ENCODE measurements around the gene LLGL2. TPM values are rescaled to one million over a fixed set of nuclear protein-coding genes. Genes with fewer than 3 reads are reported as not detected.

LLGL2 gene
- polyA plus RNA-seq, 1 donor (not counting 4 experiments of a cell fraction or from before 2014, with no cell fraction given): 13.8 TPM

DNA sequence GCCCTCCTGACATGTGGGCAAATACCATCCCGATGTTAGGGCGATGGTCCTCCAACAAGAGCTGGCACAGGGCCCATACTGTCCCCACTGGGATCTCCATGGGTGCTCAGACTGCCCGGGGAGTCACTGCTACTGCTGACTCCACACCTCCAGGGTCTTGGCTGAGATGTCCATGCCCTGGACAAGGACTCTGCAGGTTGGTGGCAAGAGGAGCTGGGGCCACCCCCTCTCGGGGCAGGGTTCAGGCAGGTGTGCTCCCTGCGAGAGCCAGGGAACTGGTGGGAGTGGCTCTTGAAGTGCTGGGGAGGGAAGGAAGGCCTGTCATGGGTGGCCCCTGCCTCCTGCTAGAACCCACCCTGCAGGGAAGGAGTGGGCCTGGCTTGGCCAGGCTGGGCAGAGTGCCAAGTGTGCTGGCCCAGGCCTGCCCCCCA is 16.6 kb upstream of the LLGL2 start:
- Histone ChIP-seq H3K36me3 (ENCODE audit: control insufficient read depth in 2 of 2, extremely low read depth in 1 of 2, insufficient read depth in 2 of 2, low read length in 2 of 2) (peaks cover 9 to 27% of the 10 kb centered on the region in 2 experiments), H3K79me2 (ENCODE audit: control insufficient read depth, insufficient read depth, low read length) (peaks cover 18% of the 10 kb centered on the region), H2AFZ (ENCODE audit: control insufficient read depth, low read length) (no peak overlapping the region), H3K9ac (ENCODE audit: control insufficient read depth, extremely low read depth, insufficient read depth, low read length) (no peak overlapping the region), H3K9me1 (ENCODE audit: control insufficient read depth, extremely low read depth, insufficient read depth, low read length) (peaks cover 2% of the 10 kb centered on the region), H3K9me3 (ENCODE audit: control insufficient read depth, low read depth, low read length) (no peaks in the 10 kb centered on the region), H3K27ac (ENCODE audit: control insufficient read depth, insufficient read depth, low read length) (no peak overlapping the region), H3K4me3 (ENCODE audit: control insufficient read depth in 2 of 3, extremely low read depth in 1 of 3, insufficient read depth in 2 of 3, low read depth in 1 of 3, low read length in 3 of 3) (no peak overlapping the region), H3K27me3 (ENCODE audit: control insufficient read depth, extremely low read depth, insufficient read depth, low read length) (no peaks in the 10 kb centered on the region), H3K4me2 (ENCODE audit: control insufficient read depth, extremely low read depth, insufficient read depth, low read depth, low read length) (no peak overlapping the region), H3K4me1 (ENCODE audit: control insufficient read depth, extremely low read depth, insufficient read depth, low read length) (peaks cover 24% of the 10 kb centered on the region), H4K20me1 (ENCODE audit: control insufficient read depth, extremely low read depth, insufficient read depth, low read length) (peaks cover 5% of the 10 kb centered on the region)
- no peak for TF ChIP-seq EZH2 (IDR thresholded peaks at IDR 0.05; ENCODE audit: low read length)
- TF ChIP-seq CTCF (optimal IDR thresholded peaks at IDR 0.05 in 1 of 3, IDR thresholded peaks at IDR 0.05 in 1 of 3, conservative IDR thresholded peaks at IDR 0.05 in 1 of 3; ENCODE audit: extremely low read depth in 1 of 3, insufficient read depth in 2 of 3, low read length in 3 of 3): no peak
- dilution Hi-C loops (cut with MboI; ENCODE audit: extremely low pct_ligation_motif_present, low sequenced_read_pairs): no loop called here
- DNase-seq (ENCODE audit: low read depth, low spot score): no peak
- FAIRE-seq: no peak

DNA sequence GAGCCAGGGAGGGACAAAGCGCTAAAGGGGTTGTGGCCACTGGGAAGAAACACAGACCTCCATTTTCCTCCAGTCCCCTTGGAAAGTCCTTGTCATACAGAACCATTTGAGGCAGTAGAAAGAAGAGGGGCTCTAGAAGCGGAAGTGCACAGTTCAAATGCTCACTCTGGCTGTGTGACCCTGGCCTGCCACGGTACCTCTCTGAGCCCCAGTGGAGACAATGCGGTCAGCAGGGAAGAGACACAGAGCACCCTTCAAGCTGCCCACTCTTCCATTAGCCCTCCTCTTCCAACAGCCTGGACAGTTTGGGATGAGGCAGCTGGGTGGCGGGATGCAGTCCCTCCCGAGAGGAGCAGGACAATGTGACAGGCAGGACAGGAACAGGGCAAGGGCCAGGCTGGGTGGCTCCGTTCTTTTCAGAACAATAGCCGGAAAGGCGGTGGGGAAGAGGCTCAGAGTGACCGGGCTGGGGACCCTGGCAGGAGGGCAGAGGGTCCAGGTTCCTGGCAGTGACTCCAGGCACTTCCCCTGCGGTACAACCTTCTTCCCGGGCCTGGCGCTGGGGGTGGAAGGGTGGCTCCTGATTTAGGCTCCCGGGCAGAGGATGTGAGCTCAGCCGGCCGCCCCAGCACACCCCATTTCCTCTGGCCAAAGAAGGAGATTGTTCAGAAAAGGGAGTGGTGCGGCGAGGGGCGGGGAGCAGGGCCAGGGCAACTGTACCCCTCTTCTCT is 15.8 kb upstream of the LLGL2 start:
- no peak overlapping the region for H3K27ac ChIP-seq (ENCODE audit: control insufficient read depth, insufficient read depth, low read length)
- H3K79me2 ChIP-seq (ENCODE audit: control insufficient read depth, insufficient read depth, low read length): peaks cover 20% of the 10 kb centered on the region
- peaks cover 7 to 29% of the 10 kb centered on the region in 2 experiments for H3K36me3 ChIP-seq (ENCODE audit: control insufficient read depth in 2 of 2, extremely low read depth in 1 of 2, insufficient read depth in 2 of 2, low read length in 2 of 2)
- H3K27me3 ChIP-seq (ENCODE audit: control insufficient read depth, extremely low read depth, insufficient read depth, low read length): no peaks in the 10 kb centered on the region
- no peak overlapping the region for H3K4me3 ChIP-seq (ENCODE audit: control insufficient read depth in 2 of 3, extremely low read depth in 1 of 3, insufficient read depth in 2 of 3, low read depth in 1 of 3, low read length in 3 of 3)
- no peaks in the 10 kb centered on the region for H3K9me3 ChIP-seq (ENCODE audit: control insufficient read depth, low read depth, low read length)
- no peak for TF ChIP-seq EZH2 (IDR thresholded peaks at IDR 0.05; ENCODE audit: low read length)
- no peak for TF ChIP-seq CTCF (optimal IDR thresholded peaks at IDR 0.05 in 1 of 3, IDR thresholded peaks at IDR 0.05 in 1 of 3, conservative IDR thresholded peaks at IDR 0.05 in 1 of 3; ENCODE audit: extremely low read depth in 1 of 3, insufficient read depth in 2 of 3, low read length in 3 of 3)
- DNase-seq (ENCODE audit: low read depth, low spot score) (no peak), FAIRE-seq (no peak)
- H3K9me1 ChIP-seq (ENCODE audit: control insufficient read depth, extremely low read depth, insufficient read depth, low read length): peaks cover 3% of the 10 kb centered on the region
- H2AFZ ChIP-seq (ENCODE audit: control insufficient read depth, low read length): no peak overlapping the region
- H3K9ac ChIP-seq (ENCODE audit: control insufficient read depth, extremely low read depth, insufficient read depth, low read length): no peak overlapping the region
- H3K4me2 ChIP-seq (ENCODE audit: control insufficient read depth, extremely low read depth, insufficient read depth, low read depth, low read length): peak overlapping the region; percentile 54
- dilution Hi-C loops (cut with MboI; ENCODE audit: extremely low pct_ligation_motif_present, low sequenced_read_pairs): no loop called here
- peaks cover 31% of the 10 kb centered on the region for H3K4me1 ChIP-seq (ENCODE audit: control insufficient read depth, extremely low read depth, insufficient read depth, low read length)
- peaks cover 7% of the 10 kb centered on the region for H4K20me1 ChIP-seq (ENCODE audit: control insufficient read depth, extremely low read depth, insufficient read depth, low read length)

Data from keratinocyte (primary cell).